Right renal pelvis (tissue), 4 donors: ENCODE measurements around the gene P3R3URF. TPM values are rescaled to one million over a fixed set of nuclear protein-coding genes. Genes with fewer than 3 reads are reported as not detected.

Source experiments
- DNase-seq, 4 donors: peaks; one replicate each; pipeline ENCODE4 v3.0.0-alpha.2; 2013; ENCODE audit warnings: low read depth in 4 of 4, low spot score in 3 of 4, missing footprints in 1 of 4
- polyA plus RNA-seq, 4 donors: library from polyadenylated mRNA; unstranded; fragments of 120-200 nt; gene quantifications; one replicate each; pipeline ENCODE4 v1.2.1, GENCODE V29; 2013; ENCODE audit not compliant: insufficient read length in 4 of 4

The P3R3URF gene
- polyA plus RNA-seq, 4 donors: not detected

DNA sequence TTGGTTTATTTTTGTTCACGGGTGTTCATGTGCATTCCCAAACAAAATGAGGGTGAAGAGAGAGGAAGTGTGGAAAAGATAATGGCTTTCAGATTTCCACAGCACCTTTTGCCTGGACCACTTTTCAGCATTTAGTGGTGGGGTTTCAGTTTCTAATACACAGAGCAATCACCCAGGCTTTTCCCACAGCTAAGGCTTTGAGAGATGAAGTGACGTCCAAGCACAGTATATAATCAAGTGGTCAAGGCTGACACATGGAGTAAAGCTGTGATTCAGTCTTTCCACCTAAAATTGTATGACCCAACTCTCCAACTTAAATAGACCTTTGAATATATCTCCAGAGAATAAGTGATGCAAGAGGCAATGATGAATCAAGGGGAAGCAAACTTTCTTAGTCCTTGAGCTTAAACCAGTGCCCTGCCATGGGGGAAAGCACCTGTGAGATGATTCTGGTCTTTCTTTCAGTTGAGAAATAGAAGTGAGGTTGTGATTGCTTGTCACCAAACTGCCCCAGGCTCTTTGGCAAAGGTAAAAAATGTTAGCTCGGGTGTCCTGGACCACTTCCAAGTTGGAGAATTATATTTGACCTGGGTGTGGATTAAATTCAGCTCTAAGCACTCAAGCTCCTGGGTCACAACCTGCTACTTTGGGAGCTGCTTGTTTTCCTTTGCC lies 41.5 kb downstream of the P3R3URF start:
- DNase-seq: no peak

DNA sequence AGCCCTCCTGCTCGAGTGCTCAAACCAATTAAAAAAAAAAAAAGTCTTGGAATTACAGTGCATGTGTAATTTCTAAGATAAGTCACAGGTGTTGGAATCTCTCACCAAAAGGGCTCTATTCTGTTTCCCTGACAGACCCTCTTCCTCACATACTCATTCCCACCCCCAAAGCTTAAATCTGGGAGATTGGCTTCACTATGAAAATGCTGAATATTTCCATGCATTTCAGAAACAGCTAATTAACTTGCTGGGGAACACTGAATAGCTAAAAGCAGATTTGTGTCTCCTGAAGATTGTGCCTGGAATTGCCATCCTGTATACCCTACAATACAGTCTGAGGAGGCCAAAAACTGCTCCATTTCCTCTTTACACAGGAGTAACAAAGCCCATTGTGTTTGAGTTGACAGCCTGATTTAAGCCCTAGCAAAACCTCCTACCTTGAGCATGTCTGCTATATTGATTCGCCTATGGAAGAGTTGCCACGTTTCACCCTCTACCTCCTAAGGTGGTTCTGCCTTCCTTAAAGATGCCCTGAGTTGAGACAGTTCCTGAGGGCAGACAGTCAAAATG lies 42.4 kb downstream of the P3R3URF start:
- no peak for DNase-seq

DNA sequence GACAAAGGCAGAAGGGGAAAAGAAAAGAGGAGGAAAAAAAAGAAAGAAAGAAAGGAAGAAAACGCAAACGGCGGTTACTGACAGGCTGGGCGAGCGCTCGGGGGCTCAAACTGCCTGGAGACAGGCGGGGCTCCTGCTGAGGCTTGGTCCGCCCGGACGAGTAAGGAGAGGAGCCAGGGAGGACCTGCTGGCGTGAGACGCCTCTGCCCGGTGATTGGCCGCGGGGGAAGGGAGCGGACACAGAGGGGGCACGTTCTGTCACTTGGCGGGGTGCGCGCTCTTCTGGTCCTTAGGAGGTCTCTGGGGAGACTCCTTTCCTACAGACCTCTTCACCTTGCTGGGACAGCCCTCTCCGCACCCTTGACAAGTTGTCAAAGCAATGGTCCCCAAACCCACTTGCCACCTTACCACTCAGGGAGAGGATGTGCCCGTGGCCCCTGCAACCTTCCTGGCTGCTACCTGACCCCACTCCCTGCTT lies 43.1 kb downstream of the P3R3URF start:
- DNase-seq: no peak

DNA sequence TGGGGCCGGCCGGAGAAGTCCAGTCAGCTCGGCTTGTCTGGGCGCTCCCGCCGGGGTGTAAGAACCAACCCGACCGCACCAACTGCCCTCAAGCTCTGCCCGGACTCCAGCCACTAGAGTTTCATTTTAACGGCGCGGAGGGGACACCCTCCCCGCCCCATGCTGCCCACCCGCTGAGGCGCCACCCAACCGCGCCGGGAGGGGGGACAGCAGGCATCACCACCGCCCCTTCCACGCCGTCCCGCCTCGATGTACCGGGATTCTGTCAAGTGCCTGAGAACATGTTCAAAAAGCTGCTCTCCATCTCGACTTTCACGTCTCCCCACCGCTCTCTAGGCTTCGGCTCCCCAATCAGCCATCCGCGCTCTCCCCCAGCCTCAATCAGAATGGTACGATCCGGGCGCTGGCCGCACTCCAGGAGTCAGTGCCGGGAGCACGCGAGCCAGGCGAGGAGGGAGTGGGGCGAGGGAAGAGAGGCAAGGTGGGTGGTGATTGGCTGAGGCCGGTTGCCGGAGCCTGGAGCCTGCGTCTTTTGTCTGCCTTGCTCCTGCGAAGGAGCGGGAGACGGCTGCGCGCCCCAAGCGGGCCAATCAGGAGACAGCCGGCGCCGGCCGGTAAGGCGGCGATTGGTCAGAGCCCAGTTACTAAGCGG lies 43.6 kb downstream of the P3R3URF start, which contains the start of gene PIK3R3:
Gene PIK3R3, minus strand, starts transcription at position 101 of the 652 bp plus-strand sequence. CDS start 677 bp downstream, outside the sequence.
- DNase-seq: peak; percentile 96 to 98 (median 96)

DNA sequence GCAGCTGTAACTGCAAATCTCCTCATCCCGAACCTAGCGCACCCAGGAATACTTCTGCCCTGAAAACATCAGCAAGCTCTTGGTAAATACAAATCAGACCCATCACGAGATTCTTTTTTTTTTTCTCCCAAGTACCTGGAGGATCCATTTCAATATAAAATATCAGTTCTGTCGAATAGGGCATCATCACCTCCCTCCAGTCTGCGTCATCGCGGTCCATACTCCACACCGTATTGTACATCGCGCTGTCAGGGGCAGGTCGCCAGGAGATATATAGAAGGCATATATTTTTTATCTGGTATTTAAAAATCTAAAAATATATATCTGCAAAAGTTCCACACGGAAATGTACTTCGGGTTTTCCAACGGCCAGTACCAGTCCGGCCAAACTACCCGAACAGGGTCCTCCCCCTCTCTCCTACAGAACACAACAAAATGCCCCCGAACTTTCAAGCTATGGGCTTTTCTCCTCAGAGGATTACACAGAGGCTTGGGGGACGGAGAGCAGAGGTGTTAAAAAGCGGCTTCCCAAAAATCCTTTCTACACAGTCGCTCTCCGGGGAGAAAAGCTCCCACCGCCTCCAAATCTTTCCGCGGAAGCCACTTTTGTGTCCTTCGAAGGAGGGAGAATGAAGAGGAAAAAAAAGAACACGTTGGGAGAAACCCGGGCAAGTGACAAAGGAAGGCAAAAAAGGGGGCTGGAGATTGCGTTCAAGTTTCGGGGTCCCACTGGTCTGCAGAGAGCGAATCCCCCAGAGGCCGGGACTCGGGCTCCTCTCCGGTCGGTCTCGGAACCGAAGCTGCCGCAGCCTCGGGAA lies 44.4 kb downstream of the P3R3URF start:
- no peak for DNase-seq

DNA sequence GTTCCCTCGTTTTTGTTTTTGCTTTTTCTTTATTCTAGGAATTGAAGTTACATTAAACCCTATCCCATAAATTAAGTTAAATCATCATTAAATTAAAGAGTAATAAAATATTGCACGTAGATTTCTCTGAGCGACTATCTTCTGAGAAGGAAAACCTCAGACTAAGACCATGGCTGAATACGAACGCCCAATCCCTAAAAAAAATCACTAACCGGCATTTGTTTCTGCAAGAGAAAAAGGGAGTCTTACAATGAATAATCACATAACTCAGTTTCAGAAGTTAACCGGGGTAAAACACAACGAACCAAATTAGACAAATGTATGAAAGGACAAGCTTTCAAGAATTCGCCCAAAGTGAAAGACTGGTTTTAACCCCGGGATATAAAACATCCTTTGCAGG lies 45.2 kb downstream of the P3R3URF start:
- DNase-seq: no peak

DNA sequence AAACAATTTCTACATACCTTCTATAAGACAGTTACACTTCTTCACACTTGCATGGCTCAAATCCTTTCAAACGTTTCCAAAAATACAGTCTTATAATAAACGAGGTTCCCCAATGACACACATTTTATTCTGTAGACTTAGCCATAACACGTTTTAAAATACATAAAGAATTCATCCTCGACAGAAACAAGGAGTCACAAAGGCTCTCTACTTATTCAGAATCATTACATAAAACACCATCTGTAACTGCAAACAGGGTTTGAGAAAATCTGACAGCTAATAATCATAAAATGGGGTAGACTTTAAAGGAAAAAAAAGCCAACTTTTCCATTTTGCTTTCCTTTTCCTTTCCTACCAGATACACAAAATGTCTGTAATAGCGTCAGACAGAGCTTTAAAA lies 45.7 kb downstream of the P3R3URF start:
- no peak for DNase-seq

DNA sequence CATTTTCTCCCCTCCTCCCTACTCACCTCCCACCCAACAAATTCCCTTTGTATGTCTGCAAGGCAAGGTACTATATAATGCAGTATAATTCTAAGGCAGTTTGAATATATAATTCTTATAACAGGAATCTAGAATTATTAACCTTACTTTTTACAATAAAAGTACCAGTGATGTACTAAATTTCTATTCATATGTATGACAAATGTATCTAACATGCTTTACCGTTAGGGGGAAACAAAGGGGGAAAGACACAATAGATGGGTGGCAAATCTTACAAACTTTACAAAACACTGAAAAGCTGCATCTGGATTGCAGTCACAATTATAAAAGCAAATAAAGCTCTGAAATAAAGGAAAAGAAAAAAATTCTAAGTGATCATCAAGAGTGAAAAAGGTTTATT lies 46.2 kb downstream of the P3R3URF start:
- DNase-seq: no peak

DNA sequence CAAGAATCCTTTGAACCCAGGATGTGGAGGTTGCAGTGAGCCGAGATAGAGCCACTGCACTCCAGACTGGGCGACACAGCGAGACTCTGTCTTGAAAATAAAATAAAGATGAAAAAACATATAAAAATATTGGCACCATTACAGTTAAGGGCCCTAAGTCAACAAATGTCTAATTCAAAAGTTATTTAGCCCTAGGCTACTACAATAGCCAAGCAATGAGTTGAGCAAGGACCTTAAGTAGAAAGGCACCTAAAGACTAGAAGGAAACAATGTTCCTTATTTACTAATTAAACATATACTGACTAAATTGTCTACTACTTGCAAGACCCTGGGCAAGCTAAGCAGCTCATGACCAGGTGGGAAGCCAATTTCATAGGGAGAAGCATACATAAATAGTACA lies 47.9 kb downstream of the P3R3URF start:
- no peak for DNase-seq

Other genes with a start within 250 kb of the P3R3URF start
- 10 to 100 TPM; 22.7 to 34.6 (median 30.9) TPM for gene PIK3R3, start 43.9 kb downstream of the P3R3URF start, polyA plus RNA-seq
- gene TSPAN1, start 1.4 kb downstream of the P3R3URF start, polyA plus RNA-seq: 10 to 100 TPM; 66.9 to 88.0 (median 82.3) TPM
- 10 to 100 TPM; 77.1 to 85.1 (median 80.1) TPM for gene POMGNT1, start 21.9 kb upstream of the P3R3URF start, polyA plus RNA-seq
- gene LURAP1, start 26.8 kb upstream of the P3R3URF start, polyA plus RNA-seq: 1 to 10 TPM; 3.3 to 3.7 (median 3.5) TPM
- gene RAD54L, start 71.3 kb upstream of the P3R3URF start, polyA plus RNA-seq: 10 to 100 TPM; 10.1 to 15.4 (median 11.1) TPM
- gene LRRC41, start 127.1 kb upstream of the P3R3URF start, polyA plus RNA-seq: 100 to 1,000 TPM in 1 of 4 donors, 10 to 100 TPM in 3; 83.4 to 103 (median 87.0) TPM
- 100 to 1,000 TPM; 360 to 415 (median 370) TPM for gene UQCRH, start 127.2 kb upstream of the P3R3URF start, polyA plus RNA-seq
- 10 to 100 TPM; 25.6 to 26.0 (median 25.8) TPM for gene NSUN4, start 164.3 kb upstream of the P3R3URF start, polyA plus RNA-seq
- gene FAAH, start 217.8 kb upstream of the P3R3URF start, polyA plus RNA-seq: 10 to 100 TPM; 17.7 to 26.6 (median 20.7) TPM